CD4-positive, alpha-beta T cell treated with Interleukin-10 for 1 hour (primary cell): Measurements from ENCODE around the gene ADGRD2.

Experiments used
- DNase-seq: peaks from one replicate; pipeline ENCODE4 v3.0.0-alpha.2; 2020

The ADGRD2 gene

DNA sequence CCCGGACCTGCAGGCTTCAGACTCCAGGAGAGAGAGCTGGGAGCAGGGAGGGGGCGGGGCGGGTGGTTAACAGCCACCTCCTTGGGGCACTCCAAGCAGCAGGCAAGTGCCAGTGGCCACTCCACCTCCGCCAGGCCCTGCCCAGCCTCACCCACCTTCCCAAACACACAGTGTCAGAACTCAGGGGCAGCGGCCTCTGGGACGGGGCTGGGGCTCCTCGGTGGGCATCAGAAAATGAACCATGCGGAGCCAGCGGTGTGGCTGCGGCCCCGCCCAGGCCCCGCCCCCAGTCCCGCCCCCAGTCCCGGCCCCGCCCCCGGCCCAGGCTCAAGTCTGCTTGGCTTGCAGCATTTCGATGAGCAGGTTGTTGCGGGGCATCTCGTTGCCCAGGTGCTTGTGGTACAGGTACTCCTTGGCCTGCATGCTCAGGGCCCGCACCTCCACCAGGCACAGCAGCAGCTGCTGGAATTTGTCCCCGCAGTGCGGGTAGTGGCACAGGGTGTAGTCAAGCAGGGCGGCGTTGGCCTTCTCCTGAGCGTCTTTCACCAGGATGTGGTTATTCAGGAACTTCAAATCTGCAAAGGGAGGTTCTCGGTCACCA is 32.3 kb downstream of the ADGRD2 start:
- no peak for DNase-seq

DNA sequence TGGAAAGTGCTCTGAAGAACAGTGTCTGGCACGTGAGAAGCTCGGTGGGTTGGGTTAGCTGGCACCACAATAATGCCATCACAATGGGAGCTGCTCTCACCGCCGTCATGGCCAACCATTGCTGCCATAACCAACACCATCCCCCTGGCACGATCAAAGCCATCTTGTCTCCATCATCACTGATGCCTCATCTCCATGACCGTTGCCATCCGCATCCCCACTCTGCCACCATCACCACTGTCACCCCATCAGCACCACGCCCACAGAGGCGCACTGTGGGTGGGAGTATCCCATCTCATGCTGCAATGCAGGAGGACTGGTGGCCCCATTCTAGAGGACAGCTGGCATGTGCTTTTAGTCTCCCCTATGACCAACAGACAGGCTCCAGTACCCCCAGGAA is 33.2 kb downstream of the ADGRD2 start:
- DNase-seq: no peak

DNA sequence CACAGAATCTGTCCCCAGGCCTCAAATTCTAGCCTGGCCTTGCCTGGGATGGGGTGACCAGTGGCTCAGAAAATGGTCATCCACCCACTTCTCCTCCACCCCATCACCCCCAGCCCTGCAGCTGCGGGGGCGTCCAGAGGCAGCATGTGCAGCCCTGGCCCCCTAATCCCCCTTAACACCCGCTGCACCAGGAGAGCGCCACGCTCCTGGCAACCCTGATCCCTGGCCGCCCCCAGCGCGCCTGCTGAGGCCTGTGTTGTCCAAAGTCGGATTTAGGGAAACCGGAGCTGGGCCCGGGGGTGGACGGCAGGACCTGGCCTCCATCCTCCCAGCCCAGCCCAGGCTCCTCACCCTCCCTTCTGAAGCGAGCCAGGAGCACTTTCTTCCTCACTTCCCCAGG is 35.0 kb downstream of the ADGRD2 start:
- no peak for DNase-seq

DNA sequence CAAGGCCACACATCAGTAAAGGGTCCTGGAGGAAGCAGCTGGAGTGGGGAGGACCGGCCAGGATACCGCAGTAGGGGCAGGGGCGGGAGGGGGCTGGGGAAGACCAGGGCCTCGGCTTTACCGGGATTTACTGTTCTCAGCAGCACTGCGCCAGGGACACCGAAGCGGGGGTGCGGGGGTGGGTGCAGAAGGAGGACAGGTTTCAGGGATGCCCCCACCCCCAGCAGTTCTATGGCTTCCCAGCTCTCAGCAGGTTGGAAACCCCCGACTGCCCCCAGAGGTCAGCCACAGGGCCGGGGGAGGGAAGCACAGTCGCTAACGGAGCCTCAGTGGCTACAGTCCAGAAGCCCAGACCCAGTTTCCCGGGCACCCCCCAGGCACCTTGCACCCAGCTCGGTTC is 35.7 kb downstream of the ADGRD2 start:
- no peak for DNase-seq

DNA sequence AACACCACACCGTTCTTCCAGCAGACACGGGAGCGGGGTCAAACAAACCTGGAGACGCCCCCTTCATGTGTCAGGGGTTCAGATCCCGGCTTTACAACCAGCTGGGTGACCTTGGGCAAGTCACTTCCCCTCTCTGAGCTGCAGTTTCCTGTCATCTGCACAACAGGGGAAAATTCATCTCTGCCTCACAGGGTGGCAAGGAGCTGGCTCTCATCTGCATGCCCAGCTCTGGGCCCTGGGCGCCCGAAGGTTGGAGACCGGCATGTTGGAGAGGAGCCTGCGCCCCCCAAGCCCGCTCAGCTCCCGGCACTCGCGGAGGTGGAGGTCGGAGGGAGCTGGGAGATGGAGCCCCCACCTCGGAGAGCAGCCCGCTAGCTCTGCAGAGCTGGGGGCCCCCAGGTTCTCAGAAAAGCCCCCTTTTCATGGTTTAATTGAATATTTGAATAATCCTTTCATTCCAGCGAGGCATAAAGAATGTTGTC is 36.6 kb downstream of the ADGRD2 start:
- DNase-seq: no peak

DNA sequence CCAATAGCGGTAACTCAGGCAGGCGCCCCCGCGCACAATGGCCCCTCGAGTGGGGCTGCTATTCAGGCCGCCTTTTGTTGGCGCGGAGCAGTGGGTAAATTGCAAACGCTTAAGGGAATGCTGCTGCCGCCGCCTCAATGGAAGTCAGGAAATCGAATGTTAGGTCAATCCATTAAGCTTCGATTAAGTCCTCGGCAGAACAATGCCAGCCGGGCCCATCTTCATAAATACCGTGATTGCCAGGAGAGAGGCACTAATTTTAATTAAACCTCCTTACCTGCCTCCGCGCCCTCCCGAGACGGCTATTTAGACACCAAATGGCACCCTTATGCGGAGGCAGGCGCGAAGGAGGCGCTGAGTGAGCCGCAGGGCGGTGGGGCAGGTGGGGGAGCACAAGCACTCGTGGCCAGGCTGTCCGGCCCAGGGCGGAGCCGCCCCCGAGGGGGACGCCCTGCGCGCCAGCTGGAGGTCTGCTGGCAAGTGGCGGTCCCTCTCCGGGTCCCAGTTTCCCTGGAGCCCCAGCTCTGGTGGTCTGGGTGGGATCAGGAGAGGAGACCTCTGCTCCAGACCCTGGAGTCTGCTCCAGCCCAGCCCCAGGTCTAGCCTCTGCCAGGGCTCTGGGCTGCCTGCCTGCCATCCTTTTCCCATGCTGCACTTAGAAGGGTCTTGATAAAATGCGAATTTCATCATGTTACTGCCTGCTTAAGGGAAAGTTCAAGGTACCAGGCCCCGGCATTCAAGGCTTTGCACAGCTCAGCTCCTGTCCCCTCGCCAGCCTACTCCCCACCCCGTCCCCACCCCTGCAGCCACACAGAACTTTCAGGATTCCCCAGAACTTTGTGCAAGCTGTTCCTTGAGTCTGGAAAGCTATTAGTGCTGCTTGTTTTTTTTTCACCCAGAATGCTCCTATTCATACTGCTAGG is 37.3 kb downstream of the ADGRD2 start:
- DNase-seq: no peak

DNA sequence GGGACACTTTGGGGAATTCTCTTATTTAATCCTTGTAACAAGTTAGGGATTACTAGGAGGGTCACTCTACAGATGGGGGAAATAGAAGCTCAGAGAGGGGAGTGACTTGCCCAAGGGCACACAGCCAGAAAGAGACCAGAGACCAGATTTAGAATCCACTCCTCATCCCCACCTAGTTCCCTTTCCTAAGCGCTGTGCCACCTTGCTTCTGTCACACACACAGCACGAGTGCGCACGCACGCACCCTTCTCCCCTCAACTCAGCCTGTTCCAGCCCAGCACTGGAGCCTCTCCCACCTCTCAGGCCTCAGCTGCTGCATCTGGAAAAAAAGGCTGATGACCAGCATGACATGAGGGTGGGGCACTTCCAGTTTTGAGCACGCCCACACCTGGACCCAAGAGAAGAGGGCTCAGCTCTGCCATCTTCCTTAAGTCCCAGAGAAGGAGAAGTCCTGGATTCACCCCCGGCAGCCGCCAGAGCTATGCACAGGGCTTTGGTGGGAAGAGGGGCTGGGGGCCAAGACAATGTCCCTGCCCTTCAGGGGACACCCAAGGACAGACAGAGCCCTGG is 38.5 kb downstream of the ADGRD2 start:
- no peak for DNase-seq

DNA sequence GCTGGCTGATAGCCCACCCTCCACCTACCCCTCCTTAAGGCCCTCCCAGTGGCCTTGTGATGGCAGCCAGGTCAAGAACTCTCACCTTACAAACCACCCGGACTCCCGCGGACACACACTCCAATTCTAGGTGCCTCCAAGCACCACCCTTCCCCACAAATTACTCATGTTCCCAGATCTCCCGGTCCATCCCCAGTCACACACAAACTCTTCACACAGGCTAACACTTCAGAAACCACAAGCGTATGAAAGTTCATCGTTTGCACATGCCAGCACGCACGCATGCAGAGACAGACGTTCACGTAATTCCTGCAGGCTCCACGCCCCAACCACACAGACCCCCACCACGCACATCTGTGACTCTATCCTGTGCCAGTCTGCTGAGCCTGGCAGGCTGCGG is 39.0 kb downstream of the ADGRD2 start:
- no peak for DNase-seq

DNA sequence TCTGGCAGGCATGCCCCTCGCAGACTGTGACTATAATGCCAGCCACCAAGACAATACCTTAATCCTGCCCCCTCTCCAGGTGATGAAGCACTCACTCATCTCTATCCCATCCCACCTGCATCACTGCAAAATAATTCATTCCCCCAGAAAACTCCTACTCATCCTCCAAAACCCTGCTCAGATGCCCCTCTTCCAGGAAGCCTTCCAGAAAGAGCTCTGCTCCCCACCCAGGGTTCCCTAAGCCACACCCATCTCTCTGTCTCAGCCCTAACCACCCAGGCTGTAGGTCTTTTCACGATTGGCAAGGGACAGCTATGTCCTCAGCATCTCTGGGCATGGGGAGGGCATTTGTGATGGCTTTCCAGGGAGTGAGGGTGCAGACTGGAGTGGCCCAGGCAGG is 39.8 kb downstream of the ADGRD2 start:
- DNase-seq: no peak

DNA sequence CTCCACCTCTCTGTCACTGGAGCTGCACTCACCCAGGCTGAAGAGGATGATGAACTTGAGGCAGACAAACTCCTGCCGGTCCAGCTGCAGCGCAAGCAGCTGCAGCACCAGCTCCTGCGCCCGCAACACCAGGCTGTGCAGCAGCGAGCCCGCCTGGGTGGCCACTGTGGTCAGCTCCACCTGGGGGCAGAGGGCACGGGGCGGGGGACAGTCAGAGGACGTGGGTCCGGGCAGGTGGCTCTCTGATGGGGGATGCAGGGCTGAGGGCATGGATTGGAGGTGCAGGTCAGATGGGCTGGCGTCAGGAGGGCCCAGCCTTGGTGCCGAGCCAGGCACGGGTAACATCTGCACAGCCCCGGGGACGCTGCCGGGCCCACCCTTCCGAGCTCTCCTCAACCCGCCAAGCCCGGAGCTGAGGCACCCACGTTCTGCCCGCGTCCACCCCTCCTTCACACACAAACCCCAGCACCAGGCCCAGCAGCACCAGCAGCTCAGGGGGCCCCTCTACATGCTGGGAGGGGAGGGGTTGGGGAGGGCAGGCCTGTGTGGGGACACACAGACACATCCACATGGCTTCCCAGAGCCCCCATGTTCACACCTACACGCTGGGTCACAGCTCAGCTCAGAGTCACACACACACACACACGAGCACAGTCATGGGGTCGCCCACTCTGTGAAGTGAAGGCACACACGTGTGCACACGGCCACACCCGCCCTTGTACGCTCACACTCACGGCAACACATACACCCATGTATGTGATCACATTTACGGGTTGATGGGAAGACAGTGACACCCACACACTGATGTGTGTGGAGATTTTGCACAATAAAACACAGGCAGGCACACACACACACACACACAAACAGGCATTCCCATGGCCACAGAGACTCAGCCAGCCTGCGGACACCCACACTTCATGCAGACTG is 41.1 kb downstream of the ADGRD2 start:
- no peak for DNase-seq

DNA sequence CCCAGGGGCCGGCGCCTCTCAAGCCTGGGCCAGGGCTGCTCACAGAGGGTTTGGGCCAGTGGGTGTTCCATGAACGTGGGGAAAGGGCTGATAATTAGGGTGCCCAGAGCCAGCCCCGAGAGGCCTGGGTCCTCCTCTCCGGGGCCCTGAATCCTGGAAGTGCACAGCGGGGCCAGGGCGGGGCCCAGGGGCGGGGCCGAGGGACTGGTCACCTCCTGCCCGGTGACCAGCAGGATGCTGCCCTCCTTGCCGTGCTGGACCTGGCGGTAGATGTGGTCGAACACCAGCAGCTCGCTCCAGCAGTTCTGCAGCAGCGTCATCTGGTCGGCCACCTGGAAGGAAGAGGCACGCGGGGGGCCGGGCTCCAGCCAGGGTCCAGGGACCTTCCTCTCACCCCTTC is 42.6 kb downstream of the ADGRD2 start:
- DNase-seq: no peak

DNA sequence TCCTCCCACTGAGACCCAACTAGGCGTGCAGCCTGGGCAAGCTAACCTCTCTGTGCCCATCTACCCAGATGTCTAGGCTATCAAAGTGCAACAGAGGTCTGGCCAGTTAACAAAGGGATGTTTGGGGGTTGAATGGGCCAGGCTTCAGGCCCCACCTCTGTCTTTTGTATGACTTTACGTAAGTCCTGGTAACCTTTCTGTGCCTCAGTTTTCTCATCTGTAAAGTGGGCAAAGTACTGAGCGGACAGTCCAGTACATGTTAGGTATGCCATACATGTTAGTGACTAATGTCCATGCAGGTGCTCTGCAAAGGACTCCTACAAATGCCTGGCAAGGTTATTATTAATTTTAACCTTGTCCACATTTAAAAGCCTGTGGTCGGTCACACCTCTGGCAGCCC is 43.0 kb downstream of the ADGRD2 start:
- no peak for DNase-seq

DNA sequence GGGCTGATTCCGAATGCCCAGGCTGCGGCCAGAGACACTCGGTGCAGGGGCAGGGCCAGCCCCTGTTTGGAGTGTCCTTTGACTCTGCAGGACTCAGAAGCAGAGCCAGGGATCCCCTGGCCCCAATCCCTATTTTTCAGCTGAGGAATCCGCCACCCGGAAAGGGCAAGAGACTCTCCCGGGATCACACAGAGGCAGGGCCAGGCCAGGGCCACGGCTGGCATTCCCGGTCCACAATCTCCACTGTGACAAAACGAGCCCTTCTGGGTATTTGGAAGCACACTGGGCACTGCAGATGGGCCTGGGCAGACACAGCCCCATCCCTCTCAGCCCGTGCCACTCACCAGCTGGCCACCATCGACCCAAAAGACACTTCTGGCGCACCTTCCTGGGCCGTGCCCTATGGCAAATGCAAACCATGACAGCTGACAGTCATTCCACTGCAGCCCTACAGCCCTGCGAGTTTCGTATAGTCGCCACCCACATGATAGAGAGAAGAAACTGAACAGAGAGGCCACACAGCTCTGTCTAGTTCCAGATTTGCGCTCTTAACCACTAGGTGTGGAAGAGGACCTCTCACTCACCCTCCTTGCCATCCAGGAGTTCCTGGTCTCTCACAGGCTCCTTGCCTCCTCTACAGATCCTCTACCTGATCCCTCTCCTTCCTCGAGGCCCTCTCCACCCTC is 43.7 kb downstream of the ADGRD2 start:
- no peak for DNase-seq

DNA sequence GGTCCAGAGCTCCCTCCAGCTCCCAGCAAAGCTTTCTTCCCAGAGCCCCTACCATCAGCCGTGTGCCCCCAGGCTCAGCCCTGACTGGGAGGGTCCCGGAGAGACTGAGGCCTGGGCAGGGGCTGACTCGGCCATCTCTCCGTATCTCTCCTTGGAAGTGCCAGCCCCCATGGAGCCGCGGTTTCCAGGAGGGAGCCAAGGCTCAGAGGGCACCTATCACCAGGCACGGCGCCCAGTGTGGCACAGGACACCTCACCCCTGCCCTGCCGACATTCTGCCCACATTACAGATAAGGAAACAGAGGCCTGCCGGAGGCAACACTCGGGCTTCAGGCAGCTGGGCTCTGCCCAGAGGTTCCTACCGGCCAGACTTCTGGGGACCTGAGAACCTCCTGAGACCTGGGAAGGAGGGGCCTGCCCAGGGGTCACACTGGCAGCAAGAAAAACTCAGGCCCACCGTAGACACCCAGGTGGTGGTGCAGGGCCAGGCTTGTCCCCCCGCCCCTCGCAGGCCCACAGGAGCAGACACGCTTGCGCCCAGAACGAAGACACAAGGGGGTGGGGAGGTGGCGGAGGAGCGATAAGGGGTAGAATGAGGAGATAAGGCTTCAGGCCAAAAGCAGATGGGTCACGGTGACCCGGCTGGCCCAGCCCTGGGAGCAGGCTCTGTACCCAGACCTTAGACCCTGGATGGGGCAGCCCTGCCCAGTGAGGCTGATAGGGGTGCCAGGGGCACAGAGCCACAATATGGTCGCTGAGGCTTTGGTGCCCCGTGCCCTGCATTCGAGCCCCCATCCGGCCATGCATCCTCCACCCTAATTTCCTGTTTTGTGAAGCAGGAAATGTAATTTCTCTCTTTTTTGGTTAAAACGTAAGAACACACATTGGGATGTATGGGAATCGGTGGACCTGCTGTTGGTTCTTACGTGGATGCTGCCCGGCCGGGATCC is 45.1 kb downstream of the ADGRD2 start:
- no peak for DNase-seq

DNA sequence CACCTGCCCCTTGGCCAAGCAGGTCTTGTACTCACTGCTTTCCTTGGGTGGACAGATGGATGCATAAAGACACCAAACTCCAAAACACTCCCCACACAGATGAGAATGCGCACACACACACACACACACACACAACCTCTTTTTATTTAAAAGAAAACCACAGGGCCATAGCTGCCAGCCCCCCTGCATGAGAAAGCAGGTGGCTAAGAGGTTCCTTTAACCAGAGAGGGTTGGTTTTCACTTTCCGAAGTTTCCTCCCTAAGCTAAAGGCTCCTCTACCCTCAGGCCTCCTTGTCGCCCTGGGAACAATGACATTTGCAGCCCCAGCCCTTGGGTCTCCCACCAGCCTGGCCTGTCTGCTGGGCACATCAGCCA is 45.8 kb downstream of the ADGRD2 start:
- DNase-seq: peak; percentile 2

DNA sequence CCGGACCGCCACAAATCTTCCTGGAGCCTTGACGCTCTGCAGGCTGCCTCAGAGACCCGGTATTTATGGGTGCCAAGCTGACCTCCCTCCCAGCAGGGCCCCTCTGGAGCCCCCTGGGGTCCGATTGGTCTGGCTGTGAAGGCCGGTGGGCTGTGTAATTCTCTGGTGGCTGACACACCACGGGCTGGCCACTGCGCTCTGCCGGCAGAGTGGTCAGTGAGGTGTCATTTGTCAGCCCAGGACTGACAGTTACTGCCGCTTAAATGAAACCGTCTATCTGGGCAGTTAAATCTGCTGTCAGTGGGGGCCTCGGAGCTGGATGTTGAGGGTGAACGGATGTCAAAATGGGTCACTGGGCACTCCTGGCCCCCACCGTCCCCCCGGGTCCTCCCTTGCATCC is 46.2 kb downstream of the ADGRD2 start:
- DNase-seq: no peak

DNA sequence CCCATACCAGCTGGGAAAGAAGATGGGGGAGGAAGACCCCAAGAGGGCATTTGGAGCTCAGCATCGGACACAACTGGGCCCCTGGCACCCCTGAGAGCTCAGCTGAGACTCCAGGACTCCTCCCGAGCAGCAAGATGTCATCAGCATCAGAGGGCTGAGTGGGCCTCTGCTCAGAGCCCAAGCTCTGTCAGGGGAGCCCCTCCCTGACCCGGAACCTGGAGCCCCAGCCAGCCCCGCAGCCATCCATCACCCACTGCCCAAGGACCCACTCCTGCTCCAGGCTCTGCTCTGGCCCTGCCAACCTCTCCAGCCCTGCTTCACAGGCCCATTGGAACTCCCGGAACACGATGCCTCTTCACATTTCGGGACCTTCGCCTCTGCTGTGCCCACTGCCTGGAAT is 47.2 kb downstream of the ADGRD2 start:
- no peak for DNase-seq

DNA sequence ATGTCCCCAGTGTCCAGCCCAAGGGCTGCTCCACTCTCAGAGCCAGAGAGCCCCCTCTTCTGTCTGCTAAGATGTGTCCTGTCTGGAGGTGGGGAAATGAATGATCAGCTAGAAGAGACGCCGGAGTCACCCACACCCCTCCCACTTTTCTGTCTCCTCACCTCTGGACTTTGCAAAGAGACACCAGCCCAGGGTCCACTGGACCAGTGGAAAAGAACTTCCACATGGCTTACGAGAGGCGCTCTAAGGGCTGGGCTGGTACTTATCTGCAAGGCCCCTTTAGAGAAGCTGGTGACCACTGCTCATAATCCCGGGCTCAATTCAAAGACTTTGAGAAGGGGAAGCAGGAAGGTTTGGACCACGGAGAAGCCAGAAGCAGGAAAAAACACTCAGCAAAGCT is 47.8 kb downstream of the ADGRD2 start:
- no peak for DNase-seq

DNA sequence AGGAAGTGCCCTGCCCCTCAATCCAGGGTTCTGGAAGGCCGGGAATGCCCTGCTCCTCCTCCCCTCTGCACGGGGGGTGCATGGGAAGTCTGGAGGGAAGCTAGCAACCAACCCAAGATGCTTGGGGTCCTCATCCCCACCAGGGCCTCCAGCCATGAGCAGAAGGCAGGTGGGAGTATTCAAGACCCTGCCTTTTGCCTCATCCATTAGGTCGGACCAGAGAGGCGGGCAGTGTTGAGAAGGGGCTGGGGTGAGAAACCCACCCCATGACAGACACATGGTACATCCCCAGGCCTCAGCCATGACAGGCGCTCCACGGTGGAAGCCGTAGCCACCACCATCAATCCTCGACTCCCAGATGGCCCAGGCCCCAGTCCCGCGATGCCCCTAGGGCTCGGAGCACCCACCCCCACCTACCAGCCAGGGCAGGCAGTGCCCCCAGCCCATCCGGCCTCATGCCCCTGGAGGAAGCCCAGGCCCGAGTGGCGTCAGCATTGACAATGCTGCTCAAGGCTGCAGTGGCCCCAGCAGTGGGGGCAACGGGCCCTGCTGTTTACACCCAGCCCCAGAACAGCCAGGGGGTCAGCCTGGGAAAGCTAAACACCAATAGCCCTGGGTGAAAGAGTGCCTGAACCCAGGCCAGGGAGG is 48.4 kb downstream of the ADGRD2 start:
- DNase-seq: no peak

DNA sequence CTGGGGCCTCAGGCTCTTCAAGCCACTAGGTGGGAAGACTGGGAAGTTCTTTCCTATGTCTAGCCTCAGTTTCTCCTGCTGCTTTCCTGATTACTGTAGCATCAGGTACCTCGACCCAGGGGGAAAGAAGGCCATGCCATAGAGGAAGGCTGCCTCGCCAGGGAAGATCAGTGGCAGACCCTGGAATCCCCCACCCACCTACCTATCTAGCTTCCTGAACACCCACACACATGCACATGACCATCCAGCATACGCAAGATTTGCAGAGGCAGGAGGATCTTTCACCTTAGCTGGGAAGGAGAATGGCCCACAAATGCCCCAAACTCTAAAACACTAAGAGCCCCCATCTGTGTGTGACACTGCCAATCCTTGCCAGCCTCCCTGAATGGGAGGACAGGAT is 49.0 kb downstream of the ADGRD2 start:
- no peak for DNase-seq
